ACC112 (cell line): Measurements from ENCODE around the gene FBP1.

ENCODE experiments used
- H2AFZ ChIP-seq: fragments of 200-600 bp; sonication (generic); one replicate; pipeline ENCODE4 v1.6.0; 2017; ENCODE audit warnings: antibody characterized with exemption, low read length; ENCODE audit not compliant: unreplicated experiment
- H3K27ac ChIP-seq: fragments of 200-600 bp; sonication (generic); 2 replicates; pipeline ENCODE4 v1.5.1; 2014; ENCODE audit warnings: low read depth, mild to moderate bottlenecking, antibody characterized with exemption, low read length, moderate library complexity
- H3K27me3 ChIP-seq: fragments of 200-600 bp; sonication (generic); 2 replicates; pipeline ENCODE4 v1.6.1; 2014; ENCODE audit warnings: mild to moderate bottlenecking, antibody characterized with exemption, low read length, moderate library complexity, mixed read lengths; ENCODE audit not compliant: insufficient read depth
- H3K36me3 ChIP-seq: fragments of 200-600 bp; sonication (generic); 2 replicates; pipeline ENCODE4 v1.6.1; 2016; ENCODE audit warnings: mild to moderate bottlenecking, antibody characterized with exemption, low read length, moderate library complexity, mixed read lengths; ENCODE audit not compliant: insufficient read depth
- H3K4me1 ChIP-seq: fragments of 200-600 bp; sonication (generic); one replicate; pipeline ENCODE4 v1.6.1; 2016; ENCODE audit warnings: low read length, mixed read lengths; ENCODE audit not compliant: insufficient read depth, unreplicated experiment, control insufficient read depth
- H3K4me3 ChIP-seq: fragments of 200-600 bp; sonication (generic); 2 replicates; pipeline ENCODE4 v1.5.1; 2014; ENCODE audit warnings: mild to moderate bottlenecking, low read depth, low read length
- H3K79me2 ChIP-seq: fragments of 200-600 bp; sonication (generic); one replicate; pipeline ENCODE4 v1.6.0; 2016; ENCODE audit warnings: low read length; ENCODE audit not compliant: control insufficient read depth, unreplicated experiment, insufficient read depth

Gene FBP1

GRCh38 chr9:94639061-94639998 is at the start of gene FBP1:
TSS of gene FBP1 (minus strand) at chr9:94639518. CDS start at chr9:94639310, 208 bp downstream.
- Histone ChIP-seq H3K27ac (no peak within 1 kb of the TSS), H3K79me2 (no peaks in the 10 kb centered on the region), H3K27me3 (peaks cover 31% of the 10 kb centered on the region), H3K4me3 (peak within 1 kb of the TSS; percentile 76), H3K4me1 (no peaks in the 10 kb centered on the region), H3K36me3 (no peaks in the 10 kb centered on the region), H2AFZ (peak within 1 kb of the TSS; percentile 92)

GRCh38 chr9:94687451-94687850 is 48.1 kb upstream of the FBP1 start:
- H3K27me3 ChIP-seq: no peaks in the 10 kb centered on the region
- H3K27ac ChIP-seq: no peak overlapping the region
- no peak overlapping the region for H3K4me3 ChIP-seq
- H3K36me3 ChIP-seq: no peaks in the 10 kb centered on the region
- no peaks in the 10 kb centered on the region for H3K79me2 ChIP-seq
- no peaks in the 10 kb centered on the region for H3K4me1 ChIP-seq
- H2AFZ ChIP-seq: no peak overlapping the region

GRCh38 chr9:94685359-94685758 is 46.0 kb upstream of the FBP1 start:
- Histone ChIP-seq H3K4me1 (no peaks in the 10 kb centered on the region), H3K4me3 (no peak overlapping the region), H3K79me2 (no peaks in the 10 kb centered on the region), H2AFZ (no peak overlapping the region), H3K27ac (no peak overlapping the region), H3K27me3 (no peaks in the 10 kb centered on the region), H3K36me3 (no peaks in the 10 kb centered on the region)

- Histone ChIP-seq H3K27me3 (no peaks in the 10 kb centered on the region), H3K27ac (no peak overlapping the region), H3K4me3 (no peak overlapping the region), H3K79me2 (no peaks in the 10 kb centered on the region), H3K4me1 (no peaks in the 10 kb centered on the region), H3K36me3 (no peaks in the 10 kb centered on the region), H2AFZ (peak overlapping the region; percentile 71)
These were observed 42.2 kb upstream of the FBP1 start for GRCh38 chr9:94681508-94681907.

- no peaks in the 10 kb centered on the region for H3K79me2 ChIP-seq
- H3K36me3 ChIP-seq: no peaks in the 10 kb centered on the region
- no peak overlapping the region for H3K27ac ChIP-seq
- peak overlapping the region; percentile 39 for H2AFZ ChIP-seq
- H3K4me3 ChIP-seq: no peak overlapping the region
- no peaks in the 10 kb centered on the region for H3K27me3 ChIP-seq
- peaks cover 3% of the 10 kb centered on the region for H3K4me1 ChIP-seq
These were observed 41.3 kb upstream of the FBP1 start for GRCh38 chr9:94680621-94681020.

GRCh38 chr9:94680020-94680419 is 40.7 kb upstream of the FBP1 start:
- Histone ChIP-seq H2AFZ (peak overlapping the region; percentile 39), H3K27me3 (no peaks in the 10 kb centered on the region), H3K79me2 (no peaks in the 10 kb centered on the region), H3K27ac (no peak overlapping the region), H3K4me1 (peaks cover 9% of the 10 kb centered on the region), H3K36me3 (no peaks in the 10 kb centered on the region), H3K4me3 (no peak overlapping the region)

- Histone ChIP-seq H2AFZ (no peak overlapping the region), H3K27me3 (no peaks in the 10 kb centered on the region), H3K36me3 (no peaks in the 10 kb centered on the region), H3K79me2 (no peaks in the 10 kb centered on the region), H3K4me3 (no peak overlapping the region), H3K4me1 (peaks cover 13% of the 10 kb centered on the region), H3K27ac (no peak overlapping the region)
These were observed 40.3 kb upstream of the FBP1 start for GRCh38 chr9:94679587-94679986.

- H3K4me1 ChIP-seq: peaks cover 22% of the 10 kb centered on the region
- no peaks in the 10 kb centered on the region for H3K79me2 ChIP-seq
- no peak overlapping the region for H3K4me3 ChIP-seq
- H3K27me3 ChIP-seq: no peaks in the 10 kb centered on the region
- H3K27ac ChIP-seq: no peak overlapping the region
- no peak overlapping the region for H2AFZ ChIP-seq
- H3K36me3 ChIP-seq: no peaks in the 10 kb centered on the region
These were observed 38.6 kb upstream of the FBP1 start for GRCh38 chr9:94677929-94678328.

- no peak overlapping the region for H3K4me3 ChIP-seq
- peaks cover 28% of the 10 kb centered on the region for H3K4me1 ChIP-seq
- H3K27me3 ChIP-seq: no peaks in the 10 kb centered on the region
- H3K36me3 ChIP-seq: no peaks in the 10 kb centered on the region
- no peak overlapping the region for H3K27ac ChIP-seq
- no peak overlapping the region for H2AFZ ChIP-seq
- no peaks in the 10 kb centered on the region for H3K79me2 ChIP-seq
These were observed 37.3 kb upstream of the FBP1 start for GRCh38 chr9:94676446-94677131.

- no peaks in the 10 kb centered on the region for H3K79me2 ChIP-seq
- H3K36me3 ChIP-seq: no peaks in the 10 kb centered on the region
- H3K27me3 ChIP-seq: no peaks in the 10 kb centered on the region
- H3K4me3 ChIP-seq: no peak overlapping the region; the same call in 1 of the 2 replicates
- H2AFZ ChIP-seq: peak overlapping the region; percentile 80
- H3K4me1 ChIP-seq: peaks cover 28% of the 10 kb centered on the region
- H3K27ac ChIP-seq: peak overlapping the region; percentile 71
These were observed 35.9 kb upstream of the FBP1 start for GRCh38 chr9:94675008-94675881.
